ENCODE results near the gene ASB13. TPM values are rescaled to one million over a fixed set of nuclear protein-coding genes. Genes with fewer than 3 reads are reported as not detected.

ASB13 gene
- total and polyA plus RNA-seq, 8 donors = 0.89 to 27.5 (median 15.1) TPM

DNA sequence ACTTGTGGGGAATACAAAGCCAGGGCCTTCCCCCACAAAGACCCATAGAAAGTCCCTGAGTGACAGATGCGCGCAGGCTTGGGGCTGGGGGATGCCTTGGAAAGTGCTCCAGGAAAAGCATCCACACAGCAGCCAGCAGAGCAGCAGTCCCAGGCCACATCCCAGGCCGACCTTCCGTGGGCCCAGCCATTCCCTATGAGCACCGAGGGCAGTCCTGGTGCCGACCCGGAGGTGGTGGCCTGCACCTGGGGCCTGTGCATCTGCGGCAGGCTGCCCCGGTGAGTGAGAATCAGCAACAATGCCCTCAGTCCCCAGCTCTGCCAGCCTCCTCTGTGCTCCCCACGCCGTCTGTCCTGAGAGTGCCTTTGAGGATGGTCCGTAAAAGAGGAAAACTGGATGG is 26.4 kb downstream of the ASB13 start:
- DNase-seq = no peak
- Histone ChIP-seq H3K4me3 (no peak overlapping the region), H3K36me3 (peaks cover 31 to 65% (median 54%) of the 10 kb centered on the region in 4 donors), H3K4me1 (peaks cover 0 to 6% (median 3%) of the 10 kb centered on the region in 4 donors), H3K27ac (no peak overlapping the region), H3K9me3 (no peaks in the 10 kb centered on the region), H3K27me3 (no peaks in the 10 kb centered on the region)
- intact Hi-C loops (cut with DNase I; ENCODE audit: low total_unique reads) = no loop called here
- 88 to 100% (median 89%) methylated on average over 2 to 12 of the region's 12 CpGs for WGBS, 5 donors
- TF ChIP-seq EP300 (IDR thresholded peaks at IDR 0.05) (no peak), POLR2AphosphoS5 (IDR thresholded peaks at IDR 0.05) (no peak), POLR2A (IDR thresholded peaks at IDR 0.05) (no peak)
- TF ChIP-seq, protein P1, sequence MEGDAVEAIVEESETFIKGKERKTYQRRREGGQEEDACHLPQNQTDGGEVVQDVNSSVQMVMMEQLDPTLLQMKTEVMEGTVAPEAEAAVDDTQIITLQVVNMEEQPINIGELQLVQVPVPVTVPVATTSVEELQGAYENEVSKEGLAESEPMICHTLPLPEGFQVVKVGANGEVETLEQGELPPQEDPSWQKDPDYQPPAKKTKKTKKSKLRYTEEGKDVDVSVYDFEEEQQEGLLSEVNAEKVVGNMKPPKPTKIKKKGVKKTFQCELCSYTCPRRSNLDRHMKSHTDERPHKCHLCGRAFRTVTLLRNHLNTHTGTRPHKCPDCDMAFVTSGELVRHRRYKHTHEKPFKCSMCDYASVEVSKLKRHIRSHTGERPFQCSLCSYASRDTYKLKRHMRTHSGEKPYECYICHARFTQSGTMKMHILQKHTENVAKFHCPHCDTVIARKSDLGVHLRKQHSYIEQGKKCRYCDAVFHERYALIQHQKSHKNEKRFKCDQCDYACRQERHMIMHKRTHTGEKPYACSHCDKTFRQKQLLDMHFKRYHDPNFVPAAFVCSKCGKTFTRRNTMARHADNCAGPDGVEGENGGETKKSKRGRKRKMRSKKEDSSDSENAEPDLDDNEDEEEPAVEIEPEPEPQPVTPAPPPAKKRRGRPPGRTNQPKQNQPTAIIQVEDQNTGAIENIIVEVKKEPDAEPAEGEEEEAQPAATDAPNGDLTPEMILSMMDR (IDR thresholded peaks at IDR 0.05) = no peak

DNA sequence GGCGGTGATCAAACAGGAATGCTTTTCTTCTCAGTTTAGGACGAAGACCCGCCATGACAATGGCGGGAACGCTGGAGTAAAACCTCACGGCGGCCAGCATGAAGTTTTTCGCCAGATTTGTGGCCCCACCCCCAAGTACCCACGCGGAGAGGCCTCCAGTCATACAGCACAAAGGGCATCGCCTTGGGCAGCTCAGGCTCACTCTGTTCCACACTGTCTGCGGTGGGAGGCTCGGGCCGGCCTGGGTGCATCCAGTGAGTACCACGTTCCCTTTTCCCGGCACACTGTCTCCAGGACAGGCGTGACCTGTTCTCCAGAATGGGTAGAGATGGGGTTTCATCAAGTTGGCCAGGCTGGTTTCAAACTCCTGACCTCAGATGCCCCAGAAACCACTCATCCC is 27.3 kb downstream of the ASB13 start:
- Histone ChIP-seq H3K9me3 (no peaks in the 10 kb centered on the region), H3K4me1 (peaks cover 0 to under 1% (median 0%) of the 10 kb centered on the region in 4 donors), H3K4me3 (no peak overlapping the region), H3K27me3 (no peaks in the 10 kb centered on the region), H3K27ac (no peak overlapping the region), H3K36me3 (peaks cover 31 to 57% (median 48%) of the 10 kb centered on the region in 4 donors)
- WGBS, 5 donors = 92 to 97% (median 96%) methylated on average over 16 to 17 of the region's 17 CpGs
- no peak for DNase-seq
- intact Hi-C loops (cut with DNase I; ENCODE audit: low total_unique reads) = no loop called here
- TF ChIP-seq POLR2A (IDR thresholded peaks at IDR 0.05) (no peak), EP300 (IDR thresholded peaks at IDR 0.05) (no peak), POLR2AphosphoS5 (IDR thresholded peaks at IDR 0.05) (no peak)
- TF ChIP-seq, protein P1 (IDR thresholded peaks at IDR 0.05) = no peak

DNA sequence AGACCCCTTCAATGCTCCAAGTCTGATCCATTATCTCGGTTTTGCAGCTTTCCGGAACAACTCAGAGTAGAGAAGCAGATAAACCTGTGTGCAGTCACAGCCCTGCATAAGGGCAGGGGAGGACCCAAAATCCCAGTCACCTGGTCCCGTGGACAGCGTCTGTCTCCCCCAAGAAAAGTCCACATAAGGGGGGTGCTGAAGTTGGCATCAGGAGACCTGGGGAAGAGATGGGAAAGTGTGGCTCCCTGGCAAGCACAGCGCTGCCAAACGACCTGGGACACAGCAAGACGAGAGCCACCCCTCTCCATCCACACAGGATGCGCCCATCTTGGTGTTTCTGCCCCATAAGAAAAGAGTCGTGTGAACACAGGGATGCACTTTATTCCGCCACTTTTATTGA is 27.9 kb downstream of the ASB13 start:
- Histone ChIP-seq H3K4me1 (peaks cover 0 to 6% (median 3%) of the 10 kb centered on the region in 4 donors), H3K4me3 (no peak overlapping the region), H3K9me3 (no peaks in the 10 kb centered on the region), H3K36me3 (peaks cover 31 to 52% (median 43%) of the 10 kb centered on the region in 4 donors), H3K27ac (no peak overlapping the region), H3K27me3 (no peaks in the 10 kb centered on the region)
- WGBS, 5 donors = 88 to 97% (median 95%) methylated on average over 10 of the region's 10 CpGs
- intact Hi-C loops (cut with DNase I; ENCODE audit: low total_unique reads) = no loop called here
- no peak for TF ChIP-seq EP300 (IDR thresholded peaks at IDR 0.05)
- DNase-seq = no peak

DNA sequence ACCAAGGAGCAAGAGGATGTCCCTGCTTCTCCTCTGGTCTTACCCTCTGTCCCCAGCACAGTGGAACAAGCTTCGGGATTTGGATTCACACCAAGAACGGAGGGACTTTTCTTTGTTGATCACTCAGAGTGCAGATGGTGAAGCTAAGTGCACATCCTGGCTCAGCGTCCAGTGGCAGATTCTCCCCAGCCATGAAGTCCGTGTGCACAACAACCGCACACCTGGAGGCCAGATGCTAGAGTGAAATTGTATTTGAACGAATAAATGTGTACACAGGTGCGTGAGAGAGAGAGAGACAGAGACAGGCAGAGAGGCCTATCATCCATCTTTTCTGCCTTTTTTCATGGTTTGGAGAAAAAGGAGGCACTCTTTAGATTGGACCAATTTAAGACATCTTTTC is 31.5 kb downstream of the ASB13 start:
- peak in 1 of 2 donors; percentile 41 for DNase-seq
- intact Hi-C loops (cut with DNase I; ENCODE audit: low total_unique reads) = no loop called here
- no peak overlapping the region for H3K27ac ChIP-seq
- H3K4me3 ChIP-seq = no peak overlapping the region
- H3K27me3 ChIP-seq = no peaks in the 10 kb centered on the region
- TF ChIP-seq POLR2AphosphoS5 (IDR thresholded peaks at IDR 0.05) (no peak), POLR2A (IDR thresholded peaks at IDR 0.05) (no peak), EP300 (IDR thresholded peaks at IDR 0.05) (no peak)
- TF ChIP-seq, protein P1 (IDR thresholded peaks at IDR 0.05) = no peak
- 74 to 82% (median 80%) methylated on average over 7 of the region's 7 CpGs for WGBS, 5 donors
- peaks cover 12 to 24% (median 17%) of the 10 kb centered on the region in 4 donors for H3K36me3 ChIP-seq
- no peaks in the 10 kb centered on the region for H3K9me3 ChIP-seq
- H3K4me1 ChIP-seq = peaks cover 19 to 39% (median 28%) of the 10 kb centered on the region in 4 donors

DNA sequence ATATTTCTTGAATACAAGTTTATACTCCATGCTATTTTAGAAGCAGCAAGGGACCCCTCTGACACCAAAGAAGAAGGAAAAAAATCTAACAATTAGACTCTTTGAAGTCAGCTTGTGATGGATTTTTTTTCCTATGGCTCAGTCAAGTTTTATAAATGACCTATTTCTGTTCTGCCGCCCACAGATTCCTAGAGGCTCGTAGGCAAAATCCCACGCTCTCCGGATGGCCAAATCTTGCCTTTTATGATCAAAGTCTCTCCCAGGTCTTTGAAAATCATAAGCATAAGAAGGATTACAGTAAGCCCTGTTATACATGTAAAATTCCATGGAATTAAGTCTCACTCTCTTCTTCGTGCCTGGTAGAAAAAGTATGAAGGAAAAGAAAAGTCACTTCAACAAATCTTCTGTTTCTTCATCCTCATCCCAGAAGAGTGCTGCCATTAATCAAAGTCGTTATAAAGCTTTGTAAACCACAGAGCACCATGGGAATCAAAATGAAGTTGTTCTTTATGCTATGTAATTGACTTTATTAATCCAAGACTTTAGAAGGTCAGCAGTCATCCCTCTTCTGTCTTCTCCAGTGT is 33.1 kb downstream of the ASB13 start:
- TF ChIP-seq POLR2AphosphoS5 (IDR thresholded peaks at IDR 0.05) (no peak), EP300 (IDR thresholded peaks at IDR 0.05) (no peak), POLR2A (IDR thresholded peaks at IDR 0.05) (no peak)
- TF ChIP-seq, protein P1 (IDR thresholded peaks at IDR 0.05) = no peak
- Histone ChIP-seq H3K36me3 (peaks cover 0 to 7% (median under 1%) of the 10 kb centered on the region in 4 donors), H3K4me1 (peaks cover 27 to 56% (median 40%) of the 10 kb centered on the region in 4 donors), H3K27me3 (no peaks in the 10 kb centered on the region), H3K9me3 (no peaks in the 10 kb centered on the region), H3K4me3 (no peak overlapping the region), H3K27ac (peak overlapping the region in 4 of 5 donors; percentile 55 to 72 (median 60))
- WGBS, 5 donors = 63 to 87% (median 79%) methylated on average over 6 of the region's 6 CpGs
- intact Hi-C loops (cut with DNase I; ENCODE audit: low total_unique reads) = no loop called here
- peak in 1 of 2 donors; percentile 51 for DNase-seq

All from stomach (tissue), 9 donors.